Measurements from ENCODE around the gene USP16.
"Not testable (repeated sequence)": the region's sequence is repeated elsewhere in the genome, so short reads cannot be mapped to it uniquely, and the experiment has no call there.

The USP16 gene

DNA sequence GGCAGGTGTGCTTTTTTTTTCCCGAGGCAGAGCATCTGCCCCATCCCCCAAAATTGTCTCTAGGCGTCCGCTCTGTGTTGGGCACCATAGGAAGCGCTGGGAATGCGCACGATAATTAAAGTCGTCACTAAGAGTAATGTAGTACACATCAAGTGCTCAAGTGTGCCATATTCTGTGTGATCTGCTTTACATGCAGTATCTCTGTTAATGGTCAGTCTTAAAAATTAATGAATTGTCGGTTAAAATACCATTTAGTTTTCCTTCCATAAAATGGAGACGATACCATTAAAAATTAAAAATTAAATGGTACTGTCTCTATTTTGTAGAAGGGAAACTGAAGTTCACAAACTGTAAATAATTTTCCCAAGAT is 49.5 kb downstream of the USP16 start:
- Histone ChIP-seq H3K36me3 (ENCODE audit: control insufficient read depth, insufficient read depth, low read length) (peaks cover 18% of the 10 kb centered on the region), H3K9me3 (ENCODE audit: control insufficient read depth, insufficient read depth, low read depth, low read length) (no peaks in the 10 kb centered on the region), H3K9ac (ENCODE audit: low read length) (peak overlapping the region; percentile 100), H3K27me3 (ENCODE audit: control insufficient read depth, insufficient read depth, low read length) (no peaks in the 10 kb centered on the region), H3K4me1 (ENCODE audit: control insufficient read depth, insufficient read depth, low read length) (peaks cover 8% of the 10 kb centered on the region), H3K4me3 (ENCODE audit: low read depth, low read length) (peak overlapping the region; percentile 94), H3K27ac (ENCODE audit: low read depth, low read length) (peak overlapping the region; percentile 73)

DNA sequence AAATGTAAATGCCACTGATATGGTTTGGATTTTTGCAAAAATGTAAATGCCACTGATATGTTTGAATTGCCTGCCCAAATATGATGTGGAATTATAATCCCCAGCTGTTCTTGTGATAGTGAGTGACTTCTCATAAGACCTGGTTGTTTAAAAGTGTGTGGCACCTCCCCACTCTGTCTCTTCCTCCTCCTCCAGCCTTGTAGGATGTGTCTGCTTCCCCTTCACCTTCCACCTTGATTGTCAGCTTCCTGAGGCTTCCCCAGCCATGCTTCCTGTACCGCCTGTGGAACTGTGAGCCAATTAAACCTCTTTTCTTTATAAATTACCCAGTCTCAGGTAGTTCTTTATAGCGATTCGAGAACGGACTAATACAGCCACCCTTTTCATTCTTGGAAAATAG is 50.3 kb downstream of the USP16 start:
- H3K27ac ChIP-seq (ENCODE audit: low read depth, low read length) = no peak overlapping the region

DNA sequence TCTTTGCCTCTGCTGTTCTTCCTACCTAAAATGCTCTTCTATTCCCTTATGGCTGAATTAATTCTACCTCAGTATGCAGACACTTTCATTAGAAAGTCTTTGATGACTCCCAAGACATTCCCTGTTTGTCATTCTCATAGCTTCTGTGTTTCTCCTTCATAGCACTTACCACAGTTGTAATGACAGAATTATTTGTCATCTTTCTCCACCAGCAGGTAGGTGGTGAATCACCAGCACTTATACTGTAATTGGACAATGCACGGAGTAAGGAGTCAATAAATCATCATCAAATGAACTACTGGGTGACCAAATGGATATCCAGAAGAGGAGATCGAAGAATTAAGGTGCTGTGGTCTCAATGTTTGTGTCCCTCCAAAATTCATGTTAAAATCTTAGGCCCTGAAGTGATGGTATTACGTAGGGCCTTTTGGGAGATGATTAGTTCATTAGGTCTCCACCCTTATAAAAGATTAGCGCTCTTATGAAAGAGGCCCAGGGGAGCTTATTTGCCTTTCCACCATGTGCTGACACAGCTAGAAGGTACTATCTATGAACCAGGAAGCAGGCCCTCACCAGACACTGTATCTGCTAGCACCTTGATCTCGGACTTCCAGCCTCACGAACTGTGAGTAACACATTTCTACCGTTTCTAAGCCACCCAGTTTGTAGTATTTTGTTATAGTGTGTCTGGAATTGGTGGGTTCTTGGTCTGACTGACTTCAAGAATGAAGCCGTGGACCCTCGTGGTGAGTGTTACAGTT is 51.4 kb downstream of the USP16 start:
- H3K27me3 ChIP-seq (ENCODE audit: control insufficient read depth, insufficient read depth, low read length) = no peaks in the 10 kb centered on the region
- no peak overlapping the region for H3K27ac ChIP-seq (ENCODE audit: low read depth, low read length)
- H3K9ac ChIP-seq (ENCODE audit: low read length) = no peak overlapping the region
- H3K9me3 ChIP-seq (ENCODE audit: control insufficient read depth, insufficient read depth, low read depth, low read length) = no peaks in the 10 kb centered on the region
- 0 out of 2 replicates have a peak, but pooled peaks cover 3% of the 10 kb centered on the region for H3K36me3 ChIP-seq (ENCODE audit: control insufficient read depth, insufficient read depth, low read length)
- H3K4me3 ChIP-seq (ENCODE audit: low read depth, low read length) = no peak overlapping the region
- peaks cover 8% of the 10 kb centered on the region for H3K4me1 ChIP-seq (ENCODE audit: control insufficient read depth, insufficient read depth, low read length)

More for the DNA sequence above, 50.3 kb downstream of the USP16 start:
- H3K4me3 ChIP-seq (ENCODE audit: low read depth, low read length) = no peak overlapping the region
- peaks cover 10% of the 10 kb centered on the region for H3K36me3 ChIP-seq (ENCODE audit: control insufficient read depth, insufficient read depth, low read length)
- peaks cover 8% of the 10 kb centered on the region for H3K4me1 ChIP-seq (ENCODE audit: control insufficient read depth, insufficient read depth, low read length)
- no peaks in the 10 kb centered on the region for H3K27me3 ChIP-seq (ENCODE audit: control insufficient read depth, insufficient read depth, low read length)
- H3K9ac ChIP-seq (ENCODE audit: low read length) = no peak overlapping the region
- H3K9me3 ChIP-seq (ENCODE audit: control insufficient read depth, insufficient read depth, low read depth, low read length) = no peaks in the 10 kb centered on the region

DNA sequence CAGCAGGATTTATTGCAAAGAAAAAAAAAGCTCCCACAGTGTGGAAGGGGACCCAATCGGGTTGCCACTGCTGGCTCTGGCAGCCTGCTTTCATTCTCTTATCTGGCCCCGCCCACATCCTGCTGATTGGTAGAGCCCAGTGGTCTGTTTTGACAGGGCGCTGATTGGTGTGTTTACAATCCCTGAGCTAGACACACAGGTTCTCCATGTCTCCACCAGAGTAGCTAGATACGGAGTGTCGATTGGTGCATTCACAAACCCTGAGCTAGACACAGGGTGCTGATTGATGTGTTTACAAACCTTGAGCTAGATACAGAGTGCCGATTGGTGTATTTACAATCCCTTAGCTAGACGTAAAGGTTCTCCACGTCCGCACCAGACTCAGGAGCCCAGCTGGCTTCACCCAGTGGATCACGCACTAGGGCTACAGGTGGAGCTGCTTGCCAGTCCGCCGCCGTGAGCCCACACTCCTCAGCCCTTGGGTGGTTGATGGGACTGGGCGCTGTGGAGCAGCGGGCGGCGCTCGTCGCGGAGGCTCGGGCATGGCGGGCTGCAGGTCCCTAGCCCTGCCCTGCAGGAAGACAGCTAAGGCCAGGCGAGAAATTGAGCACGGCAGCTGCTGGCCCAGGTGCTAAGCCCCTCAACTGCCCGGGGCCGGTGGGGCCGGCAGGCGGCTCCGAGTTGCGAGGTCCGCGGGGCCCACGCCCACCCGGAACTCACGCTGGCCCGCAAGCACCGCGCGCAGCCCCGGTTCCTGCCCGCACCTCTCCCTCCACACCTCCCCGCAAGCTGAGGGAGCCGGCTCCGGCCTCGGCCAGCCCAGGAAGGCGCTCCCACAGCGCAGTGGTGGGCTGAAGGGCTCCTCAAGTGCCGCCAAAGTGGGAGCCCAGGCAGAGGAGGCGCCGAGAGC is 52.5 kb downstream of the USP16 start:
- peak overlapping the region; percentile 43; the same call in 1 of the 2 replicates for H3K4me3 ChIP-seq (ENCODE audit: low read depth, low read length)
- not testable (repeated sequence) for H3K27me3 ChIP-seq (ENCODE audit: control insufficient read depth, insufficient read depth, low read length); H3K27ac ChIP-seq (ENCODE audit: low read depth, low read length); H3K9ac ChIP-seq (ENCODE audit: low read length); H3K4me1 ChIP-seq (ENCODE audit: control insufficient read depth, insufficient read depth, low read length); H3K9me3 ChIP-seq (ENCODE audit: control insufficient read depth, insufficient read depth, low read depth, low read length); H3K36me3 ChIP-seq (ENCODE audit: control insufficient read depth, insufficient read depth, low read length)

DNA sequence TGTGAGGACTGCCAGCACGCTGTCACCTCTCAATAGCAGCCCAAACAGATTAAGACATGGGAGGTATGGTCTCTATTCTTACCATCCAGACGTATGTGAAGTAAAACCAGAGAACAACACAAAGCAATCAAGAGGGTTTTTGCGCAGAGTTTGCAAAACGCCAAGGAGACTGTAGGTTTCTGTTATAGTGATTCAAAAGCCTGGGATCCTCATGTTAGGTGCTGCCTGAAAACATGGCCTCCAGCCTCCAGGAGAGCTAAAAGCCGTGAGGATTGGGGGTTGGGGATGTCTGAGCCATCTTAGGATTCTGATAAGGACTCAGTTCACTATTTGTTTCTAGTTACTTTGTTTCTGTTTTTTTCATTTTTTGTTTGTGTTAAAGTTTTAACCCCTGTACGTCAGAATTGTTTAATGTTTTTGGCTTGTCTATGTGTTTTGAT is 53.2 kb downstream of the USP16 start:
- Histone ChIP-seq H3K36me3 (ENCODE audit: control insufficient read depth, insufficient read depth, low read length) (no peaks in the 10 kb centered on the region), H3K9me3 (ENCODE audit: control insufficient read depth, insufficient read depth, low read depth, low read length) (no peaks in the 10 kb centered on the region), H3K9ac (ENCODE audit: low read length) (no peak overlapping the region), H3K4me3 (ENCODE audit: low read depth, low read length) (peak overlapping the region; percentile 26; the same call in 1 of the 2 replicates), H3K4me1 (ENCODE audit: control insufficient read depth, insufficient read depth, low read length) (no peaks in the 10 kb centered on the region), H3K27ac (ENCODE audit: low read depth, low read length) (no peak overlapping the region), H3K27me3 (ENCODE audit: control insufficient read depth, insufficient read depth, low read length) (no peaks in the 10 kb centered on the region)

DNA sequence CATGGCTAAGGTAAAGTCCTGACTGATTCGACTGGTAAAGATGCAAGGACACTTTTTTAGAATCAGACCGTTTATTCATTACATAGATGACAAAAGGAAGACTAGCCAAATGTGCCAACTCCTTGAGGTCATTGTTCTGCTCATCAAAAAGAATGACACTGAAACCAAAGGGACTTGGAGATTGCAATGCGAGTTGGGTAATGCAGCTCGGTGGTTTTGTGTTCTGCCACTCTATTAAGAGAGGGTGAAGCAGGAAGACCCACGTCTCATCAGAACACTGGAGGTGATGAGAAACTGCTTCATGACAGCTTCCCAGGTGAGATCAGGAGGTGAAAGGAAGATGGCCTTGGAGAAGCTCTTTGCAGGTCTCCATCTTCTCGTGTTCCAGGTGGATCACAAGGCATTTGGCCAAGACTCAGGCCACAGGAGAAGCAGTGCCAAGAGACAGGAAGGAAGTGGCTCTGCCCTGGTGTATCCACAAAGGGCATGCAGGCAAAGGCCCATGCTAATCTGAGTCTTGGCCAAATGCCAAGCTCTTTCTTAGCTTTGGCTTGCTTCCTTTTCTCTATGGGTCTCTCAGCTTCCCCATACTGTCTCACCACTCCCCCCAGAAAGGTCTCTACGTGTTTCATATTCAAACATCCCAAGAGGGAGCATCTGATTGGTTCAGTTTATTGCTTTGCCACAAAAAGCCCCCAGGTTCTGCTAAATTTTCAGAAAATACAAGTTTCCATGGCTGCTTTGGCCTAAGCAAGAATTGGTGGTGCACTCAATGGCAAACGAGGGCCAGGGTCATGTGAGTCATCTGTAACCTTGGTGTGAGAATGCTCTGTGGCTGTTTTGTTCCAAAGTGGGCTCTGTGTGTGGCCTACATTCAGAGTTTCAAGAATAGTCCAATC is 54.6 kb downstream of the USP16 start:
- H3K9ac ChIP-seq (ENCODE audit: low read length) = no peak overlapping the region
- no peaks in the 10 kb centered on the region for H3K27me3 ChIP-seq (ENCODE audit: control insufficient read depth, insufficient read depth, low read length)
- no peak overlapping the region for H3K27ac ChIP-seq (ENCODE audit: low read depth, low read length)
- no peaks in the 10 kb centered on the region for H3K4me1 ChIP-seq (ENCODE audit: control insufficient read depth, insufficient read depth, low read length)
- no peak overlapping the region for H3K4me3 ChIP-seq (ENCODE audit: low read depth, low read length)
- H3K9me3 ChIP-seq (ENCODE audit: control insufficient read depth, insufficient read depth, low read depth, low read length) = no peaks in the 10 kb centered on the region
- H3K36me3 ChIP-seq (ENCODE audit: control insufficient read depth, insufficient read depth, low read length) = no peaks in the 10 kb centered on the region

DNA sequence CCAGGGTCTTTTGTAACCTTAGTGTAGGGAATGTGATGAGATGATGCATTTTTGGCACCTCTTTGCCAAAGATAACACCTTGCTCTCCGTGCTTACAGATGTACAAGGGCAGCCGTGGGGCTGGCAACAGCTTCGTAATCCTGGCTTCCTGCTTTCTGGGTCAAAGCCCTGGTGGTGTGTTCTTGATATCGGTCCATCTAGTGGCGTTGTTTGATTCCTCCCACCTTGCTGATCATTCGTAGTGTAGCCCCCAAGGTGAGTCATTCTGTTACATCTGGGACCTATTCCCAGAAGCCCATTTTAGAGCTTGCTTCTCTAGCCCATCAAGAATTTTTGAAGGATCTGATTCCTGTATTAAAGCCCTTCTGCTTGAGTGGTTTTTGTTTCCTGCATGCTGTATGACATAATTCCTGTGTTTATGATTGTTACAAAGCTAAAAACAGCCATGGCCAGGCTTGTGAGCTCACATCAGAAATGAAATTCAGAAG is 56.0 kb downstream of the USP16 start:
- Histone ChIP-seq H3K4me1 (ENCODE audit: control insufficient read depth, insufficient read depth, low read length) (0 out of 2 replicates have a peak, but pooled peaks cover under 1% of the 10 kb centered on the region), H3K9me3 (ENCODE audit: control insufficient read depth, insufficient read depth, low read depth, low read length) (no peaks in the 10 kb centered on the region), H3K36me3 (ENCODE audit: control insufficient read depth, insufficient read depth, low read length) (no peaks in the 10 kb centered on the region), H3K27ac (ENCODE audit: low read depth, low read length) (no peak overlapping the region), H3K9ac (ENCODE audit: low read length) (no peak overlapping the region), H3K27me3 (ENCODE audit: control insufficient read depth, insufficient read depth, low read length) (no peaks in the 10 kb centered on the region), H3K4me3 (ENCODE audit: low read depth, low read length) (no peak overlapping the region)

DNA sequence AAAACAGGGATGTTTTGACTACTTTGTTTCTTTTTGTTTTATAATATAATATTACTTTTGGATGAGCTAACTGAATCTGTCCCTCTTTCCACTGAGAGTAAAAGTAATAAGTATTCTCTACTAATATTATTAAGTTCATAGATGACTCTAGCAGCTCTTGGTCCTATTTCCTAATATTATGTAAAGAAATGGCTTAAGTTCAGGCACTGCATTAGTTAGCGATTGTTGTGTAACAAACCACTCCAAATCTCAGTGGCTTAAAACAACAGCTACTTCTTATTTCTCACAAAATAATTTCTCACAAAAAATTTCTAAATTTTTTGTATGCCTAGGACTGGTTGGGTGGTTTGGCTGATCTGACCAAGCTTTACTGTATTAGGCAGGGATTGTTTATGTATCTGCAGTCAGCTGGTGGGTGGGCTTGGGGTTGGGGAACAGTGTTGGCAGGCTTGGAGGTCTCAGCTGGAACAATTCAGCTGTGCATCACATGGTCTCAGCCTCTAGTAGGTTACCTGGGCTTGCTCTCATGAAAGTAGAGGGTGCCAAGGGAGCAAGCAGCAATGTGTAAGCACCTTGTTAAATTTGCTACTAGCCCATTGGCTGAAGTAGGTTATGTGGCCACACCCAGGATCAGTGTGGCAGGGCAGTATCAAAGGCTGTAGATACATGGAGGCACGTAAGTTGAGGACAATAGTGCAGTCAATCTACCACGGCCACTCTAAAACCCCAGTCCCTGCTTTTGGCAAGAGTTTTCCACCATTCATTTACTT is 57.8 kb downstream of the USP16 start:
- Histone ChIP-seq H3K36me3 (ENCODE audit: control insufficient read depth, insufficient read depth, low read length) (no peaks in the 10 kb centered on the region), H3K9ac (ENCODE audit: low read length) (no peak overlapping the region), H3K9me3 (ENCODE audit: control insufficient read depth, insufficient read depth, low read depth, low read length) (no peaks in the 10 kb centered on the region), H3K27ac (ENCODE audit: low read depth, low read length) (no peak overlapping the region), H3K27me3 (ENCODE audit: control insufficient read depth, insufficient read depth, low read length) (no peaks in the 10 kb centered on the region), H3K4me3 (ENCODE audit: low read depth, low read length) (no peak overlapping the region), H3K4me1 (ENCODE audit: control insufficient read depth, insufficient read depth, low read length) (0 out of 2 replicates have a peak, but pooled peaks cover 5% of the 10 kb centered on the region)

DNA sequence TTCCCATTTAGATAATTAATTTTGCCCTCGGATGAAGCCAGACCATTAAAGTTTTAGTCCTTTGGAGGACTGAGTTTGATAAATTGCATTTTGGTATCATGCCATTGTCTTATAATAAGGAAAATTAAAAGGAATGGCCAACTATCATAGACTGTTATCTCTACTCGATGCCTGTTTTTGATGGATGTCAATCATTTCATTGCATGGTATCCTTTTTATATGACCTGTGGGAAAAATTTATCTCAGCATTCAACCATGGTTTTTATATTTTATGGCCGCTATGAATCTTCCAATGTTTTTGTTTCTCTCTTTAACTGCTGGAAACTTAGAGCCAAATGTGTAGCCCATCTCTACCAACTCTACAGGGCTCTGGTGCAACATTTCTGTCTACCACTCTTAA is 58.8 kb downstream of the USP16 start:
- Histone ChIP-seq H3K4me3 (ENCODE audit: low read depth, low read length) (no peak overlapping the region), H3K9me3 (ENCODE audit: control insufficient read depth, insufficient read depth, low read depth, low read length) (no peaks in the 10 kb centered on the region), H3K36me3 (ENCODE audit: control insufficient read depth, insufficient read depth, low read length) (no peaks in the 10 kb centered on the region), H3K4me1 (ENCODE audit: control insufficient read depth, insufficient read depth, low read length) (0 out of 2 replicates have a peak, but pooled peaks cover 5% of the 10 kb centered on the region), H3K27me3 (ENCODE audit: control insufficient read depth, insufficient read depth, low read length) (no peaks in the 10 kb centered on the region), H3K9ac (ENCODE audit: low read length) (no peak overlapping the region), H3K27ac (ENCODE audit: low read depth, low read length) (no peak overlapping the region)

DNA sequence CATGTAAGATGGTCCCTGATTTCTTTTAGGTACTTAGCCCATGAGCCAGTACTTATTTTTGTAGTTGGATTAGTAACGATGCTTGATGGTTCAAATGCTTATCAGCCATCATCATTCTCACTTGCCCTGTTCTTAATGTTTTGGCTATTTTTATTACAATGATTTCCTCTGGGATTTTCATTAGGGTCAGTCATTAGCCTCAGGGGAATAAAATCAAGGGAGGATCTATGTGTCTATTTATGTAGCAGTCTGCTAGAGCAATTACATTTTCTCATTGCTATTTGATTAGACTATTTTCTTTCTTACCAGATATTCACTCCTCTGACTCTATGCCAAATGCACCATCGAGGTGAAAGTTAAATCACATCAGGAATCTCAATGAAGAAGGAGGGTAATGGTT is 59.9 kb downstream of the USP16 start:
- Histone ChIP-seq H3K4me3 (ENCODE audit: low read depth, low read length) (no peak overlapping the region), H3K9me3 (ENCODE audit: control insufficient read depth, insufficient read depth, low read depth, low read length) (no peaks in the 10 kb centered on the region), H3K27ac (ENCODE audit: low read depth, low read length) (no peak overlapping the region), H3K27me3 (ENCODE audit: control insufficient read depth, insufficient read depth, low read length) (no peaks in the 10 kb centered on the region), H3K36me3 (ENCODE audit: control insufficient read depth, insufficient read depth, low read length) (no peaks in the 10 kb centered on the region), H3K4me1 (ENCODE audit: control insufficient read depth, insufficient read depth, low read length) (0 out of 2 replicates have a peak, but pooled peaks cover 5% of the 10 kb centered on the region), H3K9ac (ENCODE audit: low read length) (no peak overlapping the region)

Measured in HUES6 (cell line).